ENCODE data around the gene MPPED1. TPM values are rescaled to one million over a fixed set of nuclear protein-coding genes. Genes with fewer than 3 reads are reported as not detected.

Gene MPPED1
- polyA plus RNA-seq, 1 of the 3 experiments (the other 2 are of a cell fraction): 0.03 TPM

DNA sequence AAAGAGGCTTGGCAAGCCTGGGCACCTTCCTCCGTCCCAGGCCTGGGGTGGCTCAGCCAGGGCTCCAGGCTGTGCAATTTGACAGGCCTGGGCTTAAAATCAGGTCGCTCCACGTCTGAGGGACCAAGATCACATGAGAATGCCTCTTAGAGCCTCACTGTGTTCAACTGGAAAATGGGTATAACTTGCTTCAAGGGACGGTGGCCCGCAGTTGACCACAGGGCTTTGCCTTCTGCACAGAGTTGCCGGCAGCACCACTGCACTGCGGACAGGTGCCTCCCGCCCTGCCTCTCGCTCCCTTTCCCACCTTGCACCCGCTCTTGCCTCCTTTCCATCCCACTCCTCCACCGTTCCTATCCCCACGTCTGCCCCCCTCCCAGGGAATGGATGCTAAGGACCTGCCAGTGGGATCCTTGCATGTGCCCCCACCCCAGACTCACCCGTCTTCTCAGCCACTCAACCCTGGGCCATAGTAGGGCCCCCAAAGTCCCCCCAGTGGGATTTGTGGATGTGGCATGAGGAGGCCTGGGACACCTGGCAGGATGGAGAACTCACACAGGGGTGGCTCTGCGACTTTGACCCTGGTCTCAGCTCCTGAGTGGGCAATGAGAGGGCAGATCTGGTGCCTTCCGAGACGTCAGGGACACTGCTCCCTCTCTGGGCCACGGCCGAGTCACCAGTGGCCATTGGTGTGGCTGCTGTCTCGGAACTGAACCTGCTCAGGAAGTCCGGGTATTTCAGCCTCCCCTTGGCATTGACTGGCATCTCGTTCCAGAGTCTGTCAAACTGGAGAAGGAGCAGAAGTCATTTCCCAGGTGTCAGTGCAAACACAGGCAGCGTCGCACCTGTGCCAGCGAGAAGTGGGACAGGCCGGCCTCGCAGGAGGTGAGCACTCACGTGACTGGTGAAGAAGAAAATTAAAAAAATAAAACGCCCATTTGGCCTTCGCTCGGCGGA is 128.0 kb downstream of the MPPED1 start:
- TF ChIP-seq EZH2phosphoT487 (IDR thresholded peaks at IDR 0.05; ENCODE audit: borderline replicate concordance, low read depth) (no peak), RCOR1 (IDR thresholded peaks at IDR 0.05; ENCODE audit: low read length) (no peak), NRF1 (IDR thresholded peaks at IDR 0.05; ENCODE audit: low read depth, low read length) (no peak), GATA2 (CRISPR knock-in tag; IDR thresholded peaks at IDR 0.05) (no peak), NFIC (IDR thresholded peaks at IDR 0.05; ENCODE audit: borderline replicate concordance) (no peak), MXI1 (IDR thresholded peaks at IDR 0.05; ENCODE audit: low read depth, low read length) (no peak), SIN3A (IDR thresholded peaks at IDR 0.05; ENCODE audit: borderline replicate concordance, low read depth, low read length) (no peak), GABPA (IDR thresholded peaks at IDR 0.05; ENCODE audit: low read depth) (no peak), CHD2 (IDR thresholded peaks at IDR 0.05; ENCODE audit: low read length, partially characterized antibody) (no peak), FOXJ3 (CRISPR knock-in tag; IDR thresholded peaks at IDR 0.05) (no peak), MEF2A (IDR thresholded peaks at IDR 0.05; ENCODE audit: borderline replicate concordance, low read depth) (no peak), RFX5 (IDR thresholded peaks at IDR 0.05; ENCODE audit: low read length) (no peak), FOXM1 (IDR thresholded peaks at IDR 0.05; ENCODE audit: low read depth) (no peak), RAD21 (IDR thresholded peaks at IDR 0.05; ENCODE audit: low read length) (no peak), EP300 (IDR thresholded peaks at IDR 0.05; ENCODE audit: borderline replicate concordance in 1 of 2, low read depth in 1 of 2, low read length in 1 of 2) (no peak), TEAD4 (IDR thresholded peaks at IDR 0.05; ENCODE audit: borderline replicate concordance, insufficient read depth) (no peak)
- TF ChIP-seq, protein P1, sequence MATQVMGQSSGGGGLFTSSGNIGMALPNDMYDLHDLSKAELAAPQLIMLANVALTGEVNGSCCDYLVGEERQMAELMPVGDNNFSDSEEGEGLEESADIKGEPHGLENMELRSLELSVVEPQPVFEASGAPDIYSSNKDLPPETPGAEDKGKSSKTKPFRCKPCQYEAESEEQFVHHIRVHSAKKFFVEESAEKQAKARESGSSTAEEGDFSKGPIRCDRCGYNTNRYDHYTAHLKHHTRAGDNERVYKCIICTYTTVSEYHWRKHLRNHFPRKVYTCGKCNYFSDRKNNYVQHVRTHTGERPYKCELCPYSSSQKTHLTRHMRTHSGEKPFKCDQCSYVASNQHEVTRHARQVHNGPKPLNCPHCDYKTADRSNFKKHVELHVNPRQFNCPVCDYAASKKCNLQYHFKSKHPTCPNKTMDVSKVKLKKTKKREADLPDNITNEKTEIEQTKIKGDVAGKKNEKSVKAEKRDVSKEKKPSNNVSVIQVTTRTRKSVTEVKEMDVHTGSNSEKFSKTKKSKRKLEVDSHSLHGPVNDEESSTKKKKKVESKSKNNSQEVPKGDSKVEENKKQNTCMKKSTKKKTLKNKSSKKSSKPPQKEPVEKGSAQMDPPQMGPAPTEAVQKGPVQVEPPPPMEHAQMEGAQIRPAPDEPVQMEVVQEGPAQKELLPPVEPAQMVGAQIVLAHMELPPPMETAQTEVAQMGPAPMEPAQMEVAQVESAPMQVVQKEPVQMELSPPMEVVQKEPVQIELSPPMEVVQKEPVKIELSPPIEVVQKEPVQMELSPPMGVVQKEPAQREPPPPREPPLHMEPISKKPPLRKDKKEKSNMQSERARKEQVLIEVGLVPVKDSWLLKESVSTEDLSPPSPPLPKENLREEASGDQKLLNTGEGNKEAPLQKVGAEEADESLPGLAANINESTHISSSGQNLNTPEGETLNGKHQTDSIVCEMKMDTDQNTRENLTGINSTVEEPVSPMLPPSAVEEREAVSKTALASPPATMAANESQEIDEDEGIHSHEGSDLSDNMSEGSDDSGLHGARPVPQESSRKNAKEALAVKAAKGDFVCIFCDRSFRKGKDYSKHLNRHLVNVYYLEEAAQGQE (IDR thresholded peaks at IDR 0.05; ENCODE audit: low read depth, low read length): no peak
- TF ChIP-seq, protein P2, sequence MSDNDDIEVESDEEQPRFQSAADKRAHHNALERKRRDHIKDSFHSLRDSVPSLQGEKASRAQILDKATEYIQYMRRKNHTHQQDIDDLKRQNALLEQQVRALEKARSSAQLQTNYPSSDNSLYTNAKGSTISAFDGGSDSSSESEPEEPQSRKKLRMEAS (IDR thresholded peaks at IDR 0.05; ENCODE audit: low read depth): no peak
- TF ChIP-seq, protein P3, sequence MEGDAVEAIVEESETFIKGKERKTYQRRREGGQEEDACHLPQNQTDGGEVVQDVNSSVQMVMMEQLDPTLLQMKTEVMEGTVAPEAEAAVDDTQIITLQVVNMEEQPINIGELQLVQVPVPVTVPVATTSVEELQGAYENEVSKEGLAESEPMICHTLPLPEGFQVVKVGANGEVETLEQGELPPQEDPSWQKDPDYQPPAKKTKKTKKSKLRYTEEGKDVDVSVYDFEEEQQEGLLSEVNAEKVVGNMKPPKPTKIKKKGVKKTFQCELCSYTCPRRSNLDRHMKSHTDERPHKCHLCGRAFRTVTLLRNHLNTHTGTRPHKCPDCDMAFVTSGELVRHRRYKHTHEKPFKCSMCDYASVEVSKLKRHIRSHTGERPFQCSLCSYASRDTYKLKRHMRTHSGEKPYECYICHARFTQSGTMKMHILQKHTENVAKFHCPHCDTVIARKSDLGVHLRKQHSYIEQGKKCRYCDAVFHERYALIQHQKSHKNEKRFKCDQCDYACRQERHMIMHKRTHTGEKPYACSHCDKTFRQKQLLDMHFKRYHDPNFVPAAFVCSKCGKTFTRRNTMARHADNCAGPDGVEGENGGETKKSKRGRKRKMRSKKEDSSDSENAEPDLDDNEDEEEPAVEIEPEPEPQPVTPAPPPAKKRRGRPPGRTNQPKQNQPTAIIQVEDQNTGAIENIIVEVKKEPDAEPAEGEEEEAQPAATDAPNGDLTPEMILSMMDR (IDR thresholded peaks at IDR 0.05): no peak
- CTCF ChIA-PET: no interaction called here
- Histone ChIP-seq H3K4me1 (ENCODE audit: control insufficient read depth in 1 of 2, insufficient read depth in 2 of 2, low read depth in 1 of 2, low read length in 1 of 2) (peaks cover 0 to 2% of the 10 kb centered on the region in 2 experiments; a peak in 1 of 4 replicates), H3K9me3 (no peaks in the 10 kb centered on the region), H3F3A (replicated peaks; ENCODE audit: insufficient read depth) (no peaks in the 10 kb centered on the region), H3K27me3 (ENCODE audit: insufficient read depth) (no peaks in the 10 kb centered on the region), H3K79me2 (ENCODE audit: insufficient read depth) (no peaks in the 10 kb centered on the region), H3K4me2 (no peak overlapping the region), H3K27ac (ENCODE audit: low read depth in 2 of 2, low read length in 1 of 2) (no peak overlapping the region), H3K9ac (no peak overlapping the region), H4K20me1 (ENCODE audit: insufficient read depth) (no peaks in the 10 kb centered on the region), H2AFZ (ENCODE audit: low read depth) (no peak overlapping the region), H3K4me3 (ENCODE audit: low read depth in 2 of 2, low read length in 1 of 2) (no peak overlapping the region), H3K9me2 (no peaks in the 10 kb centered on the region), H3K36me3 (replicated peaks in 1 of 2; ENCODE audit: control insufficient read depth in 1 of 2, insufficient read depth in 2 of 2, low read length in 1 of 2) (no peaks in the 10 kb centered on the region)
- DNase-seq: no peak
- WGBS (ENCODE audit: low lambda C conversion rate): 69% methylated on average over 22 of the region's 31 CpGs
- POLR2A ChIA-PET: interaction anchor here (0.6 kb wide), 1 partner anchor 9 kb away, joined by 3 read pairs; no protein-coding TSS in a partner anchor
